ENCODE measurements around the gene BST1.
"Not testable (repeated sequence)": the region's sequence is repeated elsewhere in the genome, so short reads cannot be mapped to it uniquely, and the experiment has no call there.

The BST1 gene

DNA sequence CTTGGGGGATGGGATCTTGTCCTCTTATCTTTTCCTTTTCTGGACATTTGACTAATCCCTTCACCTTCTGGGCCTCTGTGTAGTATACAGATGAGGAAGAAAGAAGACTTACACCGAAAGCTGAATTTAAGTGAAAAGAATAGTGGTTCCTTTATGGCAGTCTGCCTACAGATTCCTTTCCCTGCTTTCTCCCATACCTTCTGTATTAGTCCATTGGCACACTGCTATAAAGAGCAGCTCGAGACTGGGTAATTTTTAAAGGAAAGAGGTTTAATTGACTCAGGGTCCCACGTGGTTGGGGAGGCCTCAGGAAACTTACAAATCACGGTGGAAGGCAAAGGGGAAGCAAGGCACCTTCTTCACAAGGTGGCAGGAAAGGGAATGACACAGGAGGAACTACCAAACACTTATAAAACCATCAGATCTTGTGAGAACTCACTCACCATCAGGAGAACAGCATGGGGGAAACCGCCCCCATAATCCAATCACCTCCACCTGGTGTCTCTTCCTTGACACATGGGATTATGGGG lies 41.2 kb downstream of the BST1 start:
- DNase-seq (ENCODE audit: low read depth, low spot score), result no peak

DNA sequence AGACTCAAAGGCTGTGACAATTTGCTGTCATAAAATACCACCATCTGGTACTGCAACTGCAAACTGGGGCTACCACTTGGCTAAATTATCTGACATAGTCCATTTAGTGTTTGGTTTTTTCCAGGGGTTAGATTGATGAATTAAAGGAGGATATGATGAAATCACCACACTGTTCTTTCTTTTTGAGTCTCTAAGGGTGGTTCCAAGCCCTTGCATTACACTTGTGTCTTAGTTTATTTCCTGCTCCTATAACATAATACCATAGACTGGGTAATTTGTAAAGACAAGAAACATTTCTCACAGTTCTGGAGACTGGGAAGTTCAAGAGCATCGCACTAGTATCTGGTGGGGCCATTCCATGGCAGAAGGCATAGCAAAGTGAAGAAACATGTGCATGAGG lies 43.2 kb downstream of the BST1 start:
- no peak for DNase-seq (ENCODE audit: low read depth, low spot score)

DNA sequence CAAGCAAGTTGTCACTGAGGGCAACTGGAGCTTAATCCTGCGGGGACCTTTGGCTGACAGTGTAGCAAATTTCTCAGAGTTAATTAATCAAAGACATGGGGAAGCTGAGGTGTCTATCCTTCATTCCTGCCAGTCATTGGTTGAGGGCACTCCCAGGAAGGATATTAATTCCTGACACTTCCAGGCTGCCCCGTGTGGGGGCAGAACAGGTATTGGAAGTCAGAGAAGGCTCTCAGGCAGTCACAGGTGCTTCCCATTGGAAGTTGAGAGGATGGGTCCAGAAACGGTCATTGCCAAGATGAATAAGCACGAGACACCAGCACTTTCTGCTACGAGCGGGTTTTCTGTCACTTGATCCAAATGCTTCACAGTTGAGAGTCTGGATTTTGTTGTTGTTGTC lies 46.1 kb downstream of the BST1 start:
- DNase-seq (ENCODE audit: low read depth, low spot score), result no peak

DNA sequence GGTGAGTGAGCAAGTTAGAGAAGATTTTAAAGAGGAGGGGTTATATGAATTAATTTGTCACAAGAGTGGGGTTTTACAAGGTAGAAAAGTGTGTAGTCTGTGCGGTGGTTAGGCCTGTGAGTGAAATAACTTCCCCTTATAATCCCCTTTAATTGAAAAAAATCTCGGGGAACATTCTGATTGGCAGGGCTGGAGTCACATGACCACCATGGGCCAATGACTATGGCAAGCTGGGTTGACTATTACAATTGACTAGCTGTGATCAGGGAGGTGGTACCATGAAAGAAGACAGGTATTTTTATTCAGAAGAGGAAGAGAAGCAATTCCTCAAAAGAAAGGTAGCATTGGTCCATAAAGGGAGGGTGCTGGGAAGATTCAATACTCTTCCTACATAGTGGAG lies 48.3 kb downstream of the BST1 start:
- DNase-seq (ENCODE audit: low read depth, low spot score), result no peak

DNA sequence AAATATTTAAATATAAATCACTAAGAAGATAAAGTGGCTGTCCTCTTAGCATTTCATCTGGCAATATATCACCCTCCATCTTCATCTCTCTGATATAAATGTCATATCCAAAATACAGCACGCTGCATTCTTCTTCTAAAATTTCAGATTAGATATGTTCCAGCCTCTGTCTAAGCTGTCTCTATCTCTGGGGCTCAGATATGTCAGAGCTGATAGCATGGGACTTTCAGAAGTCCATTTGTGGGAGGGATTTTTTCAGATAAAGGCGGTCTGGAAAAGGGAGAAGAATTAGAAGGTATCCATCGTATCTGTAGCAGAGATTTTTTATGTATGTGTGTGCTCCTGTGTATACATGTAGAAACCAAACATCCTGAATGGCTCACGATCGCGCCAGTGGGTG lies 50.2 kb downstream of the BST1 start:
- no peak for DNase-seq (ENCODE audit: low read depth, low spot score)

DNA sequence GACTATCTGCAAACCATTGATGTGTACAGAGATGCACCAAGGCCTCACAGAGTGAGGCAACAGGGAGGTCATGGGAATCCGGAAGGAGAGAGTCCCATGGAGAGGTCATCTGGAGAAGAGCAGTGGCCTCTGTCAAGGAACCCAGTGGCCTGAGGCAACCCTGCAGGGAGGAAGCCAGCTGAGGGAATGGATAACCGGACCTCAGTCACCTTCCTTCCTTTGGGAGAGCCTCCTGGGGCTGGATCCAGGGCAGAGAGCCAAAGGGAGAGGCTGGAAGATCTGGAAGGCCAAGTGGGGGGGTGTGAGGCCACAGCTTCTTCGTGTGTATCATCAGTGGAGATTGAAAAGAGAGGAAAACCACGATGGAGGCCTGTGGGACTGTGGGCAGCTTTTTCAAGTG lies 50.9 kb downstream of the BST1 start:
- DNase-seq (ENCODE audit: low read depth, low spot score), result no peak

DNA sequence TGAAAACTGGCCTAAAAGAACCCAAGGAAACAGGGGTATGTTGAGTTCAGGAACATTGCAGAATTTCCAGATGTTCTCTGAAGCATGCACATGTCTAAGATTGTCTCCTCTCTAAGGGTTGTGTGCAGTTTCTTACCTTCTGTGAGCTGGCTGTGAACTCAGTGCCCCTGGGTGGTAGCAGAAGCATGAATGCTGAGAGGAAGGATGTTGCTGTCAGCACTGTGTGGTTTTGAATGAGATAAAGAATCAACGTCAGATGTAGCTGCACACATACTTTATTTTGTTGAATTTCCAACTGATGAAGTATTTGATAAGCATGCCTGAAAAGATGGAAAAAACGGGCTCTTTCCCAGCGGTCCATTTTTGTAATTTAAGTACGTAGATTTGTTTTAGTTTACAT lies 51.5 kb downstream of the BST1 start:
- DNase-seq (ENCODE audit: low read depth, low spot score), result no peak

DNA sequence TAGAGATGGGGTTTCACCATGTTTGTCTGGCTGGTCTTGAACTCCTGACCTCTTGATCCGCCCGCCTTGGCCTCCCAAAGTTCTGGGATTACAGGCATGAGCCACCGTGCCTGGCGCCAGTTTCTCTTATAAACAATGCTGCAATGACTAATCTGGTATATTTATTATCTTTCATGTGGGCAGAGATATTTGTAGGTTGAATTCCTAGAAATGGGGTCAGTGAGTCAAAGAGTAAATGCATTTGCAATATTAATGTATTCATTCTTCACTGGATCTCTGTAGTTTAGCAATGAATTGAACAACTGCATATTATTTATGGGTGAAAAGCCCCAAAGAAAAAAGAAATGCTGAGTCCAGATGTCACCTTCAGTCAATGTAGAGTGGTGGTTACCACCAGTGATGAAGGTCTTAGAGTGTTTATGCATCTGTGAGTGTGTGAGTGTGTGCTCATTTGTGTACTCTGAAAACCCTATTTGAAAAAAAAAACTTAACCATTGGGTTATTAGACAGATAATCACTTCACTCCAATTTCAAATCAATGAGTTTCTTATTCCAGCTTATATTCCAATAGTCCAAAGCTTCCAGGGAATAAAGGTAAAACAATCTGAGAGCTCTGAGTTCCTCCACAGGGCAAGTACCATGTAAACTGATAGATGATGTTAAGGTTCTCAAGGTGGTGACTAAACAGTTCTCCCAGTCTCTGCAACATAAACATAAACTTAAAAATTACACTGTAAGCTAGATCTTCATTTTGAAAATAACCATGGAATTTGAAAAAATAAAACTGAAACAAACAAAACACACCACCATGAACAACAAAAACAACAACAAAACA lies 52.7 kb downstream of the BST1 start:
- DNase-seq (ENCODE audit: low read depth, low spot score), result no peak

DNA sequence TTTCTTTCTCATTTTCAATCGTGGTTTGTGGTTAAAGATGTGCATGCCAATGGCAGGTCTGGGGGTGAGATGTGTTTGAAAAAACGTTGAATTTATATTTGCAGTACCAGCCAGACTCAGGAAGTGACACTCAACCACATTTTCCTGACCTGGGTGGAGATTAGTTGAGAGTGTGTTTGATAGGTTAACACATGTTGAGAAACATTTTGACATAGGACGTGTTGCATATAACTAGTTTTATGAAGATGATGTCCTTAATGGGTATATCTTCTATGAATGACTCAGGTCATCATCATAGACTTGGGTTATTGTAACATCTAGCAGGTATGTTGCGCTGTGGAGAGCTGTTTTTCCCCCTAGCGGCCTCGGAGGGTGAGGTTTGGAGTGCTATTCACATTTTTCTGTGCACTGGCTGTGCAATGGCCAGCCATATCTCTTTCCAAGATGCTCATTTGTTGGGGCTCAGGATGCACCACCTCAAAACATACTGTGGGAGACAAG lies 53.5 kb downstream of the BST1 start:
- no peak for DNase-seq (ENCODE audit: low read depth, low spot score)

DNA sequence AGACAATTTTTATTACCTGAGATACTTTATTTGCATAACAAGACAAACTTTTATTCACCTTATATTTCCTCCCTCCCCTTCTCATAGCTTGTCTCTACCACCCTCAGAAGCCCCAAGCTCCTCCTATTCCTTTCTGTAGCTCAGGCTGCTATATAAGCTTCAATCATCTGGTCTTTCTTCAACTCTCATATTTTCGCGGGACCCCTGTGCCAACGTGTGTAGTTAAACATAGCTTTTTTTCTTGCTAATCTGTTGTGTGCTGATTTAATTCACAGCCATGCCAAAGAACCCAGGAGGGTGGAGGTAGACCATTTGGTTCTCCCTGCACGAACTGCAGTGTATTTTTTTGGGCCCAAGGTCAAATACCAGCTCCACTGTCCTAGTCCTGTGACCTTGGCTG lies 54.2 kb downstream of the BST1 start:
- no peak for DNase-seq (ENCODE audit: low read depth, low spot score)

DNA sequence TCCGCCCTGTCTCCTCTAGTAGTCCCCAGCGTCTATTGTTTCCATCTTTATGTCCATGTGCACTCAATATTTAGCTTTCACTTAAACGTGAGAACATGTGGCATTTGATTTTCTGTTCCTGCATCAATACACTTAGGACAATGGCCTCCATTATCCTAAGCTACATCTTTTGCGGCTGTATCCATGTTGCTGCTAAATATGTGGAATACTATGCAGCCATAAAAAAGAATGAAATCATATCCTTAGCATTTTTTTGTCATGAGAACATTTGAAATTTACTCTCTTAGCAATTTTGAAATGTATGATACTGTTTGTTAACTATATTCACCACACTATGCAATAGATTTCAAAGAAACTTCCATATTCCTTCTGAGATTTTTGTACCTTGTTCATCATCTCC lies 55.4 kb downstream of the BST1 start:
- DNase-seq (ENCODE audit: low read depth, low spot score), result no peak

DNA sequence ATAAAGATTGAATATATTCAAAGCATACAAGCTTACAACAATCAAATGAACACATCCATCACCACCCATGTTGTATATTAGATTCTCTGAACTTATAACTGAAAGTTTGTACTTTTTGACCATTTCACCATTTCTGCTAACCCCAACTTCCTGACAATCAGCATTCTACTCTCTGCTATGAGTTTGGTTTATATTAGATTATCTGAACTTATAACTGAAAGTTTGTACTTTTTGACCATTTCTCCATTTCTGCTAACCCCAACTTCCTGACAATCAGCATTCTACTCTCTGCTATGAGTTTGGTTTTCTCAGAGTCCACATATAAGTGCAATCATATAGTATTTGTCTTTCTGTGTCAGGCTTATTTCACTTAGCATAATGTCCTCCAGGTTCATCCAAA lies 59.6 kb downstream of the BST1 start:
- not testable (repeated sequence) for DNase-seq (ENCODE audit: low read depth, low spot score)

DNA sequence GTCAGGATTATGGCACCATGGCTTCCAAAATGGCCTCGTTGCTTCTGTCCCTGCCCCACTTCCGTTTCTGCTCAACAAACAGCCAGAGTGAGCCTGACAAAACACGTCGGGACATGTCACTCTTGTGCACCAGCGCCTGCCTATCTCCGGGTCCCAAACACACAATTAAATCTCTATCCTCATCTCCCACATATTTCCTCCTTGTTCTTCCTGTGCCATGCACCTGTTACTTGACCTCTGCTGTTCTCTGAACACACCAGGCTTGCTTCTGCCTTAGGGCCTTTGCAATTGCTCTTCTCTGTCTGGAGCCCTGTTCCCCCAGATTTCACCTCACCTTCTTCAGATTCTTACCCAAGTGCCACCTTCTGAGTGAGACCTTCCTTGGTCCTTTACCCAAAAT lies 62.5 kb downstream of the BST1 start:
- DNase-seq (ENCODE audit: low read depth, low spot score), result no peak

DNA sequence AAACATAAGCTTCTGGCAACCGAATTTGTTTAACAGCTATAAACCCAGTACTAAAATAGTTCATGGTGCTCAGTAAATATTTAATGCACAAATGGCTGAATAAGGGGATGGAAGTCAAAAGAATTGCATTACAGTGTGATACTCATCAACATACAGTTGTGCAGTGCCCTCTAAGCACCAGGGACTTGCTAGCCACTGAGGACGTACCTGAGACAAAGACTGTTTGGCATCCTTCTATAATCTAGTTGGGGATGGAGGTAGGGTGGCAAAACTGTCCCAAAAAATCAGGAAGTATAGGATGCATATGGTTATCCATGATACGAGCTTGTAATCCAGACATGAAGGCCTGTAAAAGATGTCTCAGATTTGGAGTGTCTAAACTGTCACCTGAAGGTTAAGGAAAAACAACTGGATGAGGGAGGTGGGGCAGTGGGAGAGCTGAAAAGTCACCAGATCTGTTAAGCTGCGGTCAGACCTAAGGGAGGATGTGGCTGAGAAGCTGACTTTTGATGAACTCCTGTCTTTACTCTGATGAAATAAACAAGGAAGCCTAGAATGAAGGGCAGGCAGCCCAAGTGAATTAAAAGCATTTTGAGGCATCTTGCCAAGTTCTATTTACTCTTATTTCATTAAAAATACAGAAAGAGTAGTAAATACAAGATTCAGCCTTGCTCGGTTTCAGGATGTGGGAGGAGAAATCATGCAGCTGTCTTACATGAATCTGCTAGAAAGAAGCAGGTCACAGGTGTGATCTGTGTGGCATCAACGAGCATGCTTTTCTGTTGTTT lies 63.2 kb downstream of the BST1 start:
- DNase-seq (ENCODE audit: low read depth, low spot score), result no peak

DNA sequence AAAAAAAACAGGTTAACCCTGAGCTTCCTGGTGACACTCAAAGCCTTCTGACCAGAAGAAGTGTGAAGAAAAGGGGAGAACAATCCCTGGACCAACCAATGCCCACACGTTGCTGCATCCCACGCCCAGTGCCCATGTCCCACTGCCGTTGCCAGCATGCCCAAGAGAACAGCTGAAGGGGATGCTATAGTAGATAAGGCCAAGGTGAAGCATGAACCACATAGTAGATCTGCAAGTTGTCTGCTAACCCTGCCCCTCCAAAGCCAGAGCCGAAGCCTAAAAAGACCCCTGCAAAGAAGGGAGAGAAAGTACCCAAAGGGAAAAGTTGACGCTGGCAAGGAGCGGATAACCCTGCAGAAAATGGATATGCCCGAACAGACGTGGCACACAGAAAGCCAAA lies 64.0 kb downstream of the BST1 start:
- DNase-seq (ENCODE audit: low read depth, low spot score), result no peak

DNA sequence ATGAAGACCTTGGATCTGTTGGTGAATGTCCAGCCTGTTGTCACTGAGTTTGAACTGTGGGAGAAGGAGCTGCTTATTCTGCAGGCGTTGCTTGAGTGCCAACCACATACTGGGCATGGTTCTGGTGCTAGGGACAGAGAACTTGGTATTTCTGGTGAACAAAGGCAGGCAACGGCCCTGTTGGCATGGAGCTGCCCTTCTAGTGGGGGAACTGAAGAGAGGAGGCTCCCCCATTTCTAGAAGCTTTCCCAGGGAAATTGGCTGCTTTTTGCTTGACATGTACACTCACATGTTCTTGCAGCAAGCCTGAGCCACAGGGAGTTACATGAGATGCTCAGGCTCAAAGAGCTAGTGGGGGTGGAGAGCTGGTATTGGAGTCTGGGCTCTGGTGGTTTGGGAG lies 66.3 kb downstream of the BST1 start:
- DNase-seq (ENCODE audit: low read depth, low spot score), result no peak

DNA sequence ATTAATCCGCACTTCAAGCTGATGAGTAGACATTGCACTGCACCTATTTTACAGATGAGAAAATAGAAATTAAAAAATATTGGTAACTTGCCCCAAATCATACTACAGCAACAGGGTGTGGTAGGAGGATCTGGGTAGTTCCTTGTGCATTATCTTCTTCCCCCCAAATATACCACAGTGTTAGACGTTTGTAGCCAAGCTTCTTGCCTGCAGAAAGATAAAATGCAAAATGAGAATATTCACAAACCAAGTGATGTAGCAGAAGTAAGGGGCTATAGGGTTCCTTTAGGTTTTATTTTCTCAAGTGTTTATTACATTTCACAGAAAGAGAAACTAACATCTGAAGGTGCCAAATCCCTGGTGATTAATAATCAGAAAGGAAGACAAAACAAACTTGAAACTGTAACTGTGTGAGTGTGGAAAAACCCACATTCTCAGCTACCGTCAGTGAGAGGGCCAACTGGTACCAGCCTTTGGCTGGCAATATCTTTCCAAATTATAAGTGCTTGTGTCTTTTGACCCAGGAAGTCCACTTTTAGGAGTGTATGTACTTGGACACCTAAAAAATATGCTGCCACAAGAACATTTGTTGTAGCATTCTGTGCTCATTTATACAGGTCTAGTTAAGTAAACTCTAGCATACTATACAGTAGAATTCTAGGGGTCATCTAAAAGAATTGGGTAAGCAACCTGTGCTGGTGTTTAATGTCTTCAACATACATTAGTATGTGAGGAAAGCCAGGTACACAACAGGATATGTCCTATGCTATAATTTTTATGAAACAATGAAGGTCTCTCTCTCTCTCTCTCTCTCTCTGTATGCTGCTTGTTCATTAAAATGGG lies 68.6 kb downstream of the BST1 start:
- no peak for DNase-seq (ENCODE audit: low read depth, low spot score)

DNA sequence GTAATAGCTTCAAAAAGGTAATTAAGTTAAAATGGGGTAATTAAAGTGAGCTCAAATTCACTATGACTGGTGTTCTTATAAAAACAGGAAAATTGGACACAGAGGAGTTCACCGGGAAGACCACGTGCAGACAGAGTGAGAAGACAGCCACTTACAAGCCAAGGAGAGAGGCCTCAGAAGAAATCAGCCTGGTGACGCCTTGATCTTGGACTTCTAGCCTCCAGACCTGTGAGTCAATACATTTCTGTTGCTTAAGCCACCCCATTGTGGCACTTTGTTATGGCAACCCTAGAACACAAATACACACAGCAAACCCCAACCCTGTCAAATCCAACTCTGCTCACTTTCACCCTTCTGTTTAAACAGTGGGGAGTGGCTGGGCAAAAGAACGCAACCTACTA lies 71.2 kb downstream of the BST1 start:
- no peak for DNase-seq (ENCODE audit: low read depth, low spot score)

DNA sequence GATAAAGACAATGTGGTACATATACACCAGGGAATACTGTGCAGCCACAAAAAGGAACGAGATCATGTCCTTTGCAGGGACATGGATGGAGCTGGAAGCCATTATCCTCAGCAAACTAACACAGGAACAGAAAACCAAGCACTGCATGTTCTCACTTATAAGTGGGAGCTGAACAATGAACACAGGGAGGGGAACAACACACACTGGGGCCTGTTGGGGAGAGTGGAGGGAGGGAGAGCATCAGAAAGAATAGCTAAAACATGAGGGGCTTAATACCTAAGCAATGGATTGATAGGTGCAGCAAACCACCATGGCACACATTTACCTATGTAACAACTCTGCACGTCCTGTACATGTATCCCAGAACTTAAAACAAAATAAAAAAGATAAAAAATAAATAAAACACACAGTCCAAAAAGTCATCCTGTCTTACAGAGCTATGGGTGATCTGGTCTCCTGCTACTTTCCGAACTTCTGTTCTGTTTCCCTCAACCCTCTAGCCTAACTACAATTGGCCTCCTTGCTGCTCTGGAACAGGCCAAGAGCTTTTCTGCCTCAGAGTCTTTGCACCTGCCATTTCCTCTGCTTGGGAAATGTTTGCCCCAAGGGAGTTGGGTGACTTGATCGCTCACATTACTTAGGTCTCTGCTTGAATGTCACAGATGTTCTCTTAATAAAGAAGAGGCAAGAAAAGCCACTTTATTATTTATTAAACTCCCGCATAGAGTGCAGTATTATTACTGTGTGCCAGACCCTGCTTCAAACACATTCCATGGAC lies 74.2 kb downstream of the BST1 start:
- no peak for DNase-seq (ENCODE audit: low read depth, low spot score)

DNA sequence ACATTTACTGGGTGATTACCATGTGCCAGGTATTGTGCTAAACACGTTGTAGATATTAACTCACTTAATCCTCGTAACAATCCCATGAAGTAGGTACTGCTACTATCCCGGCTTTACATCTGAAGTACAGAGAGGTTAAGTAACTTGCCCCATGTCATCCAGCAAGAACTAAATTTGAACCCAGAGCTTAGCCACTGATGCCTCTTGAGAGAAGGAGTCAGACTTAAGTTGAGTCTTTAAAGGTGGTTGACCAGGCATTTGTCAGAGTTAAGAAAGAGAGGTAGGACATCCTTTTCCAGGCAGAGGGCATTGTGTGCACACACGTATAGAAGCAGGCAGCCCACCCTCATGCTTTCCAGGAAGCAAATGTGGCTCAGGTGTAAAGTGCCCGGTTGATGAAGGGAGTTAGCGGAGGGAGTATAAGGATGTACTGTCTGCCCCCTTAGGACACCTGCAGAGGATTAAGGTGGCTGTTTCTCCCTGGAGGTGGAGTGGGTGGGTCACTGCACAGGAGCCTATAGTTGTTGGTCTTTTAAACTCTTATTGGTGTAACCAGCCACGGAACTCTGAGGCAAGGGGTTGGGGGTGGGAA lies 74.9 kb downstream of the BST1 start:
- DNase-seq (ENCODE audit: low read depth, low spot score), result no peak

All from brain pericyte (primary cell).